Measurements from ENCODE around the gene INTS6. TPM values are rescaled to one million over a fixed set of nuclear protein-coding genes. Genes with fewer than 3 reads are reported as not detected.

The INTS6 gene
- polyA plus RNA-seq, 10 donors, result 17.4 to 24.5 (median 22.2) TPM

GRCh38 chr13:51348069-51348967 is 104.5 kb downstream of the INTS6 start:
- peak in 1 of 3 donors; percentile 22 for DNase-seq

- no peak for DNase-seq
Observed at GRCh38 chr13:51347099-51347498, 105.7 kb downstream of the INTS6 start.

- DNase-seq, result no peak
Observed at GRCh38 chr13:51346397-51346796, 106.4 kb downstream of the INTS6 start.

- no peak for DNase-seq
Observed at GRCh38 chr13:51343475-51343874, 109.4 kb downstream of the INTS6 start.

GRCh38 chr13:51342706-51343105 is 110.1 kb downstream of the INTS6 start:
- DNase-seq, result peak in 1 of 3 donors; percentile 30

GRCh38 chr13:51341791-51342190 is 111.0 kb downstream of the INTS6 start:
- DNase-seq, result no peak

- no peak for DNase-seq
Observed at GRCh38 chr13:51341232-51341631, 111.6 kb downstream of the INTS6 start.

- DNase-seq, result no peak
Observed at GRCh38 chr13:51339952-51340732, 112.7 kb downstream of the INTS6 start.

GRCh38 chr13:51339354-51339753 is 113.5 kb downstream of the INTS6 start, which contains the start of gene SERPINE3:
SERPINE3 (plus strand) TSS chr13:51339691; CDS start chr13:51341092, 1,401 bp downstream.
- no peak for DNase-seq

- no peak for DNase-seq
Observed at GRCh38 chr13:51336746-51337145, 116.1 kb downstream of the INTS6 start.

GRCh38 chr13:51333826-51334225 is 119.0 kb downstream of the INTS6 start:
- DNase-seq, result no peak

GRCh38 chr13:51333421-51333820 is 119.4 kb downstream of the INTS6 start:
- no peak for DNase-seq

GRCh38 chr13:51332566-51333361 is 120.1 kb downstream of the INTS6 start:
- no peak for DNase-seq

- no peak for DNase-seq
Observed at GRCh38 chr13:51331354-51331861, 121.4 kb downstream of the INTS6 start.

- no peak for DNase-seq
Observed at GRCh38 chr13:51330791-51331190, 122.0 kb downstream of the INTS6 start.

- DNase-seq, result no peak
Observed at GRCh38 chr13:51329606-51330005, 123.2 kb downstream of the INTS6 start.

GRCh38 chr13:51328488-51328887 is 124.3 kb downstream of the INTS6 start:
- no peak for DNase-seq

- no peak for DNase-seq
Observed at GRCh38 chr13:51327961-51328360, 124.9 kb downstream of the INTS6 start.

GRCh38 chr13:51326777-51327176 is 126.1 kb downstream of the INTS6 start:
- no peak for DNase-seq

- no peak for DNase-seq
Observed at GRCh38 chr13:51325837-51326236, 127.0 kb downstream of the INTS6 start.

- no peak for DNase-seq
Observed at GRCh38 chr13:51324714-51325420, 128.0 kb downstream of the INTS6 start.

Measured in muscle of back (tissue), 11 donors.